GM19438 (cell line): ENCODE results near the gene IL34.

Experiments
- ATAC-seq: cut with Tn5 transposase; IDR thresholded peaks from one replicate; pipeline ENCODE4 v1.9.1; 2021; ENCODE audit warnings: low read depth; ENCODE audit not compliant: unreplicated experiment

IL34 gene

GRCh38 chr16:70698901-70699300, 52.5 kb downstream of the IL34 start:
- ATAC-seq, result no peak

GRCh38 chr16:70699696-70700095, 53.3 kb downstream of the IL34 start:
- no peak for ATAC-seq

DNA sequence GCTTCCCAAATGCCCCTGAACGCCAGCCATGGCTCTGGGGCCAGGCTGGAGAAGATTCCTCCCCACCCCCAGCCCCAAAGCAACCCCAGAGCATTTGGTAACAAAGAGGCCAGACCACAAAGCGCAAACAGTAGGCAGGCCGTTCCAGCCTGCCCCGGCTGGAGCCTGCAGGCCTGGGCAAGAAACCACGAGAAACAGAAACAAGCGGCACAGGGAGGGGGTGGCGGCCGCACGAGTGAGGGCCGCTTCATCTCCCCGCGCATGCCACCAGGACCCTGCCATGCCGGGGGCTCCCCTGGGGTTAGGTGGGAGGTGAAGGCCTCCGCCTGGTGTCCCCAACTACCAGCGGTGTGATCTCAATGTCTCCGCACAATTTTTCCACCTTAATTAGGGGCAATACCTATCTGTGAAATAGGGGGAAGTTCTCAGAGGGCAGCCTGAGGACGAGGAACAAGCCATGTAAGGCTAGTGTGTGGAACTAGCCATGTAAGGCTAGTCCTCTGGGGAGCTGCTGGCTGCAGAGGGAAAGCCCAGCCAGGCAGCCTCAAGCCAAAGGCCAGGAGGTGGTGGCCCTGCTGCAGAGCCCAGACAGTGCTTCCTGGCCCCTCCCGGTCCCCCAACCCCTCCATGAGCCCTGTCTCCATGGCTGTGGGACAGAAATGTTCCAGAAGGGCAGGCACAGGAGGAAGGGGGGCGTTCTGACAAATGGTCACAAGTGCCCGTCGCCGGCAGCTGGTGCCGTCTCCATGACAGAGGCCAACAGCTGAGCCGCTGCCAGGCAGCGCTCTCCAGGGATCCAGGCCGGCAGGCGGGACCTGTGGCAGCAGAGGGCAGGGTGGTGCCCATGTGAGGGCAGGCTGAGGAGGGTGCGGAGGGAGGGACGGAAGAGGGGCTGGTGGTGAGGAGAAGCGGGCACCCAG, 54.0 kb downstream of the IL34 start:
- ATAC-seq, result no peak

GRCh38 chr16:70701036-70701435, 54.7 kb downstream of the IL34 start:
- ATAC-seq, result no peak

DNA sequence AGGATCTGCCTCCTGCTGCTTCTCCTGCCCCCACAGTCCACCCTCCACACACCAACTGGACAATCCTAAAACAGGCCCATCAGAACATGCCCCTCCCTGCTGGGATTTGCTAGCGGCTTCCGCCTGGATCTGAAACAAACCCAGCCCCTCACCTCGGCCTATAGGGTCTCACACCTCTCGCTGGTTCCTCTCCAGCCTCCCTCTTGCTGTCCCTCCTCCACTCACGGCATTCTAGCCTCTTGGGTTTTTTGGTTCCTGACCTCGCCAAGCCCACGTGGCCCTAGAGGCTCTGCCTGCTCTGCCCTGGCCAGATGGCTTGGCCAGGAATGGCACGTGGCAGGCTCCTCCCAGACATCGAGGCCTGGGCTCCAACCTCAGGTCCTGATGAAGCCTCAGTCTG, 55.2 kb downstream of the IL34 start:
- no peak for ATAC-seq

- no peak for ATAC-seq
Observed at GRCh38 chr16:70701998-70702397, 55.6 kb downstream of the IL34 start.

GRCh38 chr16:70702624-70703023, 56.3 kb downstream of the IL34 start:
- no peak for ATAC-seq

DNA sequence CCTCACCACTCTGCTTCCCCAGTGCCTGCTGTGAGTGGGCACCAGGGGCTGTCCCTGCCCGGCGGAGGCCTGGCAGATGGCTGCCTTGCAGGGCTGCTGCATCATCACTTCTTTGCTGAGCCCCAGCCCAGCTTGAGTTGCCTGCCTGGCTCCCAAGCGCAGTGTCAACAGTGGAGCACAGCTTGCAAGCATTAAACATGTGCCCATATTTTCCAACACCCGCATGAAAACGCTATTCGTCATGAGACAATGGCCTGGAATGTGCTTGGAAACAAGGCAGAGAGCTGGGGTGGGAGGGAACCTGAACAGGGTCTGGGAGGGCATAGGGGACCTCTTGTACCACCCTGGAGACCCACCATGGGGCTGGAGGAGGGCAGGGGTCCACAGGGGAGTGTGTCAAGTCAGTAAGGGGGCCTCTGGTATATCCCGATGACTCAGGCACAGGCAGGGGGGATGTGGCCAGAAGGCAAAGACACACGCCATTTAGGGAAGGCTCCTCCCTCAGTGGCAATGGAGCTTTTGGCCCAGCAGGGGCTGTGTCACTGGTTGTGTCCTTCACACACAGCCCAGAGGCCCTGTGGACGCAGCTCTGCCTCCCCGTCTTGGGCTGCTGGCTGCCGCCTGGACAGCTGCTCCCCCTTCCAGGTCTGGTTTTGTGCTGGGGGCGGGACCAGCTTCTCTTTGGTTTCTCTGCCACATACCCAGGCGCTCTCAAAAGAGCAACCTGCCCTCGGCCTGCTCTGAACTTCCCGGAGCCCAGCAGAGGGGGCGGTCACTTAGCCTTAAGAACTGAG, 56.9 kb downstream of the IL34 start:
- ATAC-seq, result no peak

GRCh38 chr16:70703835-70704381, 57.5 kb downstream of the IL34 start:
- no peak for ATAC-seq

- no peak for ATAC-seq
Observed at GRCh38 chr16:70704586-70704985, 58.2 kb downstream of the IL34 start.

GRCh38 chr16:70705056-70705455, 58.7 kb downstream of the IL34 start:
- ATAC-seq, result no peak

DNA sequence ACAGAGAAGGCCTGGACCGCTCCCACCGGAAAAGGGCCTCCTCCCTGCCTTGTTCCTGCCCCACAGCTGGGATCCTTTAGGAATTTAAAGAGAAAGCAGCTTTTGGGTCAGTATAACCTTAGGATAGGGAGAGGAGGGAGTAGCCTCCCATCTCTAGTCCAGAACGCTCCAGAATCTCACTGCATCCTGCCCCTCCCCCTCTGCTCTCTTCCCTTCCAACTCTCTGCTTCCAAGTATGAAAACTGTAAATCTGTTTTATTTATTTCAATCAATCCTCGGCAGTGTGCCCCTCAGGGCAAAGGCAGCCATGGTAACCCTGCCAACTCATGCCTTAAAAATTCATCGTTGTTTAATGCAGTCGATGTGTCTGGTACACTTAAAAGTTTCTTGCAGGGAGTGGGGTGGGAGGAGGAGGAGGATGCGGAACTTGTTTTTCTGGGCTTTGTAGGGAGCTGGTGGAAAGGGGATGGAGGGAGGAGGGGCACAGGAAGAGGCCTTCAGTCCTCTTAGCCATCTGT, 60.6 kb downstream of the IL34 start:
- no peak for ATAC-seq

- ATAC-seq, result no peak
Observed at GRCh38 chr16:70708366-70709246, 62.2 kb downstream of the IL34 start.

- ATAC-seq, result no peak
Observed at GRCh38 chr16:70709457-70709856, 63.1 kb downstream of the IL34 start.

DNA sequence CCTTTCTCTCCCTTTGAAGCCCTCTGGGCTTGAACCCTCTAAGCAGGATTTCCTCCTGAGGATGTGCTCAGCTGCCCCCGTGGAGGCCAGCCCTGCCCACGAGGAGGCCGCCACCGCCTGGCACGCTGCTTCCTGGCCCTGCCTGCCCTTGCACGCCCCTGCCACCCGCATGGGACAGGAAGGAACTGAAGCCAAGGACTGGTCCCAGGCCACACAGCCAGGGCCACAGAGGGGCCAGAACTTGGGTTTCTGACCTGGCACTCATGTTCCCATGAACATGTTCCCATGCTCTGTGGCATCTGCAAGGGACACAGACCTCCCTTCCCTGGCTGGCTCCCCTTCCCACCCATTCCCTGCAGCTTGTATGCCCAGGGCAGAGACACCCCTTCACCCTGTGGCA, 63.6 kb downstream of the IL34 start:
- ATAC-seq, result no peak
